ENCODE data around the gene SIX4. TPM values are rescaled to one million over a fixed set of nuclear protein-coding genes. Genes with fewer than 3 reads are reported as not detected.
A peak's percentile ranks its signal among the peaks of the same experiment; 100 is the strongest.

SIX4 gene
- polyA plus RNA-seq, 3 donors = not detected

GRCh38 chr14:60720391-60720790 lies 3.8 kb downstream of the SIX4 start:
- H3K79me2 ChIP-seq (ENCODE audit: insufficient read depth, low read length) = no peaks in the 10 kb centered on the region
- Mint-ChIP-seq H3K9me3 (peaks cover 0 to 30% (median 15%) of the 10 kb centered on the region in 7 donors), H3K27me3 (ENCODE audit: low read depth in 3 of 3) (peaks cover 75 to 85% (median 82%) of the 10 kb centered on the region in 3 donors)

GRCh38 chr14:60713513-60713912 lies 10.6 kb downstream of the SIX4 start:
- no peaks in the 10 kb centered on the region for H3K36me3 Mint-ChIP-seq
- Histone ChIP-seq H2AFZ (ENCODE audit: insufficient read depth, low read depth, low read length, poor library complexity, severe bottlenecking) (no peak overlapping the region), H3K27ac (ENCODE audit: low read depth in 1 of 2, low read length in 2 of 2) (no peak overlapping the region), H3K9ac (ENCODE audit: insufficient read depth, low read length, poor library complexity, severe bottlenecking) (no peak overlapping the region), H4K20me1 (ENCODE audit: insufficient read depth, low read length) (no peaks in the 10 kb centered on the region), H3K4me1 (ENCODE audit: control insufficient read depth in 1 of 2, insufficient read depth in 2 of 2, low read length in 2 of 2) (no peaks in the 10 kb centered on the region), H3K36me3 (replicated peaks in 1 of 2; ENCODE audit: control insufficient read depth in 1 of 2, insufficient read depth in 2 of 2, low read length in 2 of 2) (no peaks in the 10 kb centered on the region), H3K27me3 (ENCODE audit: control insufficient read depth in 2 of 2, insufficient read depth in 2 of 2, low read length in 2 of 2) (peaks cover 42 to 60% of the 10 kb centered on the region in 2 donors), H3K79me2 (ENCODE audit: insufficient read depth, low read length) (no peaks in the 10 kb centered on the region), H3K4me3 (replicated peaks in 1 of 3; ENCODE audit: low read depth in 2 of 3, low read length in 3 of 3) (no peak overlapping the region), H3K4me2 (replicated peaks; ENCODE audit: extremely low read depth, low read length, poor library complexity, severe bottlenecking) (no peak overlapping the region), H3K9me3 (replicated peaks in 1 of 2; ENCODE audit: control insufficient read depth in 1 of 2, insufficient read depth in 1 of 2, low read length in 2 of 2) (no peaks in the 10 kb centered on the region)
- H3K27ac Mint-ChIP-seq = peak overlapping the region in 1 of 7 donors; percentile 28
- H3K9me3 Mint-ChIP-seq = peaks cover 0 to 2% (median 0%) of the 10 kb centered on the region in 7 donors
- intact Hi-C loops (cut with micrococcal nuclease) = no loop called here
- no peak for TF ChIP-seq CTCF (IDR thresholded peaks at IDR 0.05)
- no peaks in the 10 kb centered on the region for H3K4me1 Mint-ChIP-seq
- no peak for DNase-seq
- H3K4me3 Mint-ChIP-seq = peak overlapping the region in 1 of 2 donors; percentile 17
- WGBS (ENCODE audit: insufficient coverage) = no CpG with 5 or more reads among the region's 6 CpGs
- H3K27me3 Mint-ChIP-seq (ENCODE audit: low read depth in 3 of 3) = peaks cover 29 to 45% (median 44%) of the 10 kb centered on the region in 3 donors

More at GRCh38 chr14:60720391-60720790, 3.8 kb downstream of the SIX4 start:
- Mint-ChIP-seq H3K4me1 (peaks cover 27% of the 10 kb centered on the region), H3K27ac (peak overlapping the region in 1 of 7 donors; percentile 0), H3K36me3 (peaks cover 7 to 12% of the 10 kb centered on the region in 2 donors), H3K4me3 (peak overlapping the region in 1 of 2 donors; percentile 78)
- Histone ChIP-seq H4K20me1 (ENCODE audit: insufficient read depth, low read length) (no peaks in the 10 kb centered on the region), H3K27ac (ENCODE audit: low read depth in 1 of 2, low read length in 2 of 2) (no peak overlapping the region), H3K36me3 (replicated peaks in 1 of 2; ENCODE audit: control insufficient read depth in 1 of 2, insufficient read depth in 2 of 2, low read length in 2 of 2) (no peaks in the 10 kb centered on the region), H3K9ac (ENCODE audit: insufficient read depth, low read length, poor library complexity, severe bottlenecking) (no peak overlapping the region), H3K4me1 (ENCODE audit: control insufficient read depth in 1 of 2, insufficient read depth in 2 of 2, low read length in 2 of 2) (peaks cover 23 to 34% of the 10 kb centered on the region in 2 donors), H2AFZ (ENCODE audit: insufficient read depth, low read depth, low read length, poor library complexity, severe bottlenecking) (no peak overlapping the region), H3K9me3 (replicated peaks in 1 of 2; ENCODE audit: control insufficient read depth in 1 of 2, insufficient read depth in 1 of 2, low read length in 2 of 2) (peaks cover 0 to 39% of the 10 kb centered on the region in 2 donors), H3K4me3 (replicated peaks in 1 of 3; ENCODE audit: low read depth in 2 of 3, low read length in 3 of 3) (no peak overlapping the region), H3K4me2 (replicated peaks; ENCODE audit: extremely low read depth, low read length, poor library complexity, severe bottlenecking) (no peak overlapping the region), H3K27me3 (ENCODE audit: control insufficient read depth in 2 of 2, insufficient read depth in 2 of 2, low read length in 2 of 2) (peaks cover 59 to 91% of the 10 kb centered on the region in 2 donors)
- WGBS (ENCODE audit: insufficient coverage) = no CpG with 5 or more reads among the region's 1 CpG
- no peak for DNase-seq
- intact Hi-C loops (cut with micrococcal nuclease) = loop anchor here in 1 of 2 donors (10.0 kb wide), 1 partner anchor 304 kb away; no protein-coding TSS in a partner anchor
- TF ChIP-seq CTCF (IDR thresholded peaks at IDR 0.05) = no peak

All from CD14-positive monocyte (primary cell).